Retinal pigment epithelial cell (primary cell): ENCODE results near the gene UBE2J2.

Experiments used
- DNase-seq: peaks from one replicate; pipeline ENCODE4 v3.0.0-alpha.2; 2010; ENCODE audit warnings: low read depth
- H3K4me3 ChIP-seq: 2 replicates; pipeline ENCODE4 v1.5.1; 2011; ENCODE audit warnings: mild to moderate bottlenecking, low read length, control low read depth, moderate library complexity
- CTCF ChIP-seq: conservative IDR thresholded peaks from 2 replicates; pipeline ENCODE4 v1.5.1; 2011; ENCODE audit warnings: low read depth, low read length, control low read depth, inconsistent platforms

The UBE2J2 gene

GRCh38 chr1:1216770-1217620 is 56.7 kb downstream of the UBE2J2 start:
- H3K4me3 ChIP-seq, result no peak overlapping the region
- no peak for TF ChIP-seq CTCF
- DNase-seq, result no peak

GRCh38 chr1:1215881-1216605 is 57.6 kb downstream of the UBE2J2 start:
- no peak overlapping the region for H3K4me3 ChIP-seq
- no peak for DNase-seq
- TF ChIP-seq CTCF, result no peak

GRCh38 chr1:1215080-1215676 is 58.5 kb downstream of the UBE2J2 start:
- no peak for TF ChIP-seq CTCF
- no peak overlapping the region for H3K4me3 ChIP-seq
- DNase-seq, result no peak

GRCh38 chr1:1213345-1214265 is 60.0 kb downstream of the UBE2J2 start, which contains the start of gene TNFRSF4:
TSS of gene TNFRSF4 (minus strand) at chr1:1214153. CDS start at chr1:1214127, 26 bp downstream.
- no peak within 1 kb of the TSS for H3K4me3 ChIP-seq
- TF ChIP-seq CTCF, result no peak
- DNase-seq, result no peak

- H3K4me3 ChIP-seq, result no peak overlapping the region
- no peak for DNase-seq
- no peak for TF ChIP-seq CTCF
These were observed 60.8 kb downstream of the UBE2J2 start for GRCh38 chr1:1212780-1213344.
